IPS-20b (cell line): ENCODE measurements around the gene RBMX.
"Not testable (repeated sequence)": the region's sequence is repeated elsewhere in the genome, so short reads cannot be mapped to it uniquely, and the experiment has no call there.

Experiments used
- H3K27ac ChIP-seq: one replicate; pipeline ENCODE4 v1.5.1; 2013; ENCODE audit warnings: low read length
- H3K27me3 ChIP-seq: 2 replicates; pipeline ENCODE4 v1.6.1; 2013; ENCODE audit warnings: mild to moderate bottlenecking, low read length, inconsistent platforms; ENCODE audit not compliant: insufficient read depth
- H3K36me3 ChIP-seq: 2 replicates; pipeline ENCODE4 v1.6.1; 2013; ENCODE audit warnings: low read depth, mild to moderate bottlenecking, inconsistent platforms, low read length, moderate library complexity; ENCODE audit not compliant: insufficient read depth
- H3K4me1 ChIP-seq: 2 replicates; pipeline ENCODE4 v1.6.1; 2013; ENCODE audit warnings: mild to moderate bottlenecking, control low read depth, inconsistent platforms, low read length, moderate library complexity; ENCODE audit not compliant: insufficient read depth
- H3K4me3 ChIP-seq: 2 replicates; pipeline ENCODE4 v1.5.1; 2013; ENCODE audit warnings: mild to moderate bottlenecking, low read length, inconsistent platforms
- H3K9ac ChIP-seq: 2 replicates; pipeline ENCODE4 v1.6.1; 2013; ENCODE audit warnings: low read depth, mild to moderate bottlenecking, inconsistent platforms, low read length, moderate library complexity
- H3K9me3 ChIP-seq: 2 replicates; pipeline ENCODE4 v1.6.1; 2013; ENCODE audit warnings: mild to moderate bottlenecking, low read depth, low read length, inconsistent platforms; ENCODE audit not compliant: insufficient read depth

The RBMX gene

GRCh38 chrX:136873210-136873609 lies 7.3 kb downstream of the RBMX start:
- not testable (repeated sequence) for H3K27ac ChIP-seq, H3K9me3 ChIP-seq, H3K4me1 ChIP-seq, H3K27me3 ChIP-seq, H3K9ac ChIP-seq, H3K4me3 ChIP-seq
- peaks cover 99% of the 10 kb centered on the region for H3K36me3 ChIP-seq

- Histone ChIP-seq H3K9ac (no peak overlapping the region), H3K9me3 (no peaks in the 10 kb centered on the region), H3K27ac (no peak overlapping the region), H3K27me3 (no peaks in the 10 kb centered on the region), H3K4me3 (no peak overlapping the region), H3K4me1 (no peaks in the 10 kb centered on the region), H3K36me3 (peaks cover 99% of the 10 kb centered on the region)
Observed at GRCh38 chrX:136872091-136872700, 8.3 kb downstream of the RBMX start.

DNA sequence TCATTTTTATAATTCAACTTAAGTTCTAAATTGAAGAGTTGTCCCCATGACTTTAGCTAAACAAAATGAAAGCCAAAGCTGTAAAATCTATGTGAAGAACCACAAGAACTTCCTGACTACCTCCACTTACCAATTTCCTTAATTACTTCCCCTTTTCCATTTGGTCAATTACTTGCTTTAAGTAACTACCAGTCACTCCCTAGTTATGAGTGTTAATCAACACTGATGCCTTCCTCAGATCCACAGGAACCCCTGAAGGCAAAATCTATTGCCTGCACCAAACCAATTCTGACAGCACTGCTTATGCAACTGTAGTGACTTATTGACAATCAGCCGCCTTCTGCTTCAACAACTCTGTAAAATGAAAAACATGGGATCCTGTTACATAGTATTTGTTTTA lies 10.5 kb downstream of the RBMX start:
- H3K27me3 ChIP-seq: no peaks in the 10 kb centered on the region
- H3K4me1 ChIP-seq: no peaks in the 10 kb centered on the region
- no peak overlapping the region for H3K9ac ChIP-seq
- H3K36me3 ChIP-seq: peaks cover 89% of the 10 kb centered on the region
- H3K27ac ChIP-seq: no peak overlapping the region
- H3K9me3 ChIP-seq: no peaks in the 10 kb centered on the region
- H3K4me3 ChIP-seq: no peak overlapping the region

- Histone ChIP-seq H3K4me3 (no peak overlapping the region), H3K27ac (no peak overlapping the region), H3K27me3 (no peaks in the 10 kb centered on the region), H3K36me3 (peaks cover 81% of the 10 kb centered on the region), H3K9me3 (no peaks in the 10 kb centered on the region), H3K9ac (no peak overlapping the region), H3K4me1 (no peaks in the 10 kb centered on the region)
Observed at GRCh38 chrX:136868283-136869055, 12.1 kb downstream of the RBMX start.

DNA sequence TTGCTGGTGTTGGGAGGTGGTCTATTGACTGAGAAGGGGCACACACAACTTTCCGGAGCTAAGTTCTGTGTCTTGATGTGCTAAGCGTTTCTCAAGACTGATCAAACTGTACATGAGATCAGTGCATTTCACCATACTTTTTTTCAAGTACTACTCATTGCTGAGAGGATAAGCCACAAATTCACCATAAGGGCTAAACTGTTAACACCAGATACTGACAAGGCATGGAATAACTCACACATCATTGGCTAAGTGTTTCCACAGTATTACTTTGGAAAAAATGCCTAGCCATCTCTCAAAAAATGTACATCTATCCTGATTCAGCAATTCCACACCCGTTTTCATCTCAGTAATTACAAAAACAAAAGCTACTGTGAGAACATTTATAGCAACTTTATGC lies 13.0 kb downstream of the RBMX start:
- H3K27ac ChIP-seq: no peak overlapping the region
- no peak overlapping the region for H3K4me3 ChIP-seq
- H3K36me3 ChIP-seq: peaks cover 78% of the 10 kb centered on the region
- H3K4me1 ChIP-seq: no peaks in the 10 kb centered on the region
- no peaks in the 10 kb centered on the region for H3K9me3 ChIP-seq
- H3K27me3 ChIP-seq: no peaks in the 10 kb centered on the region
- no peak overlapping the region for H3K9ac ChIP-seq

DNA sequence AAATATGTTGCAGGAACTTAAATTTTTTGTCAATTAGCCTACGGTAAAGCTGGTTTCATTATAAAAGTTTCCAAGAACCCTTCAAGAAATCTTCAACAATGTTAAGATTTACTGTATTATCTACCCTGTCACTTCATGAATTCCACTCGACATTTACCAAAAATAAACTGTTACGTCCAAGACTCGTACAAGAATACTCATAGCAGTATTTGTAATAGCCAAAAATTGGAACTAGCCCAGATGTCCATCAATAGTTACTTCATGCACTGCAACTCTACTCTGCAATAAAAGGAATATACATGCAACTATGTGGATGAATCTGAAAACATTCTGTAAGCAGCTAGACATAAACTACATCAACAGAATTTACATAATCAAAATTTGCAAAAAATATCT lies 13.4 kb downstream of the RBMX start:
- H3K27ac ChIP-seq: no peak overlapping the region
- H3K9me3 ChIP-seq: no peaks in the 10 kb centered on the region
- H3K27me3 ChIP-seq: no peaks in the 10 kb centered on the region
- peaks cover 78% of the 10 kb centered on the region for H3K36me3 ChIP-seq
- H3K4me1 ChIP-seq: no peaks in the 10 kb centered on the region
- no peak overlapping the region for H3K4me3 ChIP-seq
- H3K9ac ChIP-seq: no peak overlapping the region

- Histone ChIP-seq H3K27ac (no peak overlapping the region), H3K9me3 (no peaks in the 10 kb centered on the region), H3K9ac (no peak overlapping the region), H3K4me1 (no peaks in the 10 kb centered on the region), H3K27me3 (no peaks in the 10 kb centered on the region), H3K36me3 (peaks cover 78% of the 10 kb centered on the region), H3K4me3 (no peak overlapping the region)
Observed at GRCh38 chrX:136866337-136867095, 14.0 kb downstream of the RBMX start.

DNA sequence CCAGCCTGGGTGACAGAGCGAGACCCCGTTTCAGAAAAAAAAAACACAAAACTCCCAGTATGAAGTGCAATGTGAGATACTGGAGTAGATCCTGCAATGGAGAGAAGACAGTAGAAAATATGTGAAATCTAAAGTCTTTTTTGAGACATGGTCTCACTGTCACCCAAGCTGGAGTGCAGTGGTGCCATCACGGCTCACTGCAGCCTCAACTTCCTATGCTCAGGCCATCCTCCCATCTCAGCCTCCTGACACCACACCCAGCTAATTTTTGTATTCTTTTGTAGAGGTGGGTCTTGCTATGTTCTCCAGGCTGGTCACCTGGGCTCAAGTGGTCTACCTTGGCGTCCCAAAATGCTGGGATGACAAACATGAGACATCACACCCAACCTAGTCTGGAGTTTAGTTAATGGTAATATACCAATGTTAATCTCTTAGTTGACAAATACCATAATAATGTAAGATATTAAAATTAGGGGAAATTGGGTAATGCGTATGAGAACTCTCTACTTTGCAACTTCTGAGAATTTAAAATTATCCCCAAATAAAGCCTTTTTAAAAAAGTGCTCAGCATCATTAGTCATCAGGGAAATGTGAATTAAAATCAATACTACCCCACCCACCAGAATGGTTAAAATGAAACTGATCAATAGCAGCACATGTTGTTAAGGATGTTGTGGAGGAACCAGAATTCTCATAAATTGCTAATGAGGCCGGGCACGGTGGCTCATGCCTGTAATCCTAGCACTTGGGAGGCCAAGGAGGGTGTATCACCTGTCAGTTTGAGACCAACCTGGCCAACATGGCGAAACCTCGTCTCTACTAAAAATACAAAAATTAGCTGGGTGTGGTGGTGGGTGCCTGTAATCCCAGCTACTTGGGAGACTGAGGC lies 15.0 kb downstream of the RBMX start:
- Histone ChIP-seq H3K4me1 (no peaks in the 10 kb centered on the region), H3K27ac (no peak overlapping the region), H3K27me3 (no peaks in the 10 kb centered on the region), H3K36me3 (peaks cover 77% of the 10 kb centered on the region), H3K9me3 (no peaks in the 10 kb centered on the region), H3K9ac (no peak overlapping the region), H3K4me3 (no peak overlapping the region)

DNA sequence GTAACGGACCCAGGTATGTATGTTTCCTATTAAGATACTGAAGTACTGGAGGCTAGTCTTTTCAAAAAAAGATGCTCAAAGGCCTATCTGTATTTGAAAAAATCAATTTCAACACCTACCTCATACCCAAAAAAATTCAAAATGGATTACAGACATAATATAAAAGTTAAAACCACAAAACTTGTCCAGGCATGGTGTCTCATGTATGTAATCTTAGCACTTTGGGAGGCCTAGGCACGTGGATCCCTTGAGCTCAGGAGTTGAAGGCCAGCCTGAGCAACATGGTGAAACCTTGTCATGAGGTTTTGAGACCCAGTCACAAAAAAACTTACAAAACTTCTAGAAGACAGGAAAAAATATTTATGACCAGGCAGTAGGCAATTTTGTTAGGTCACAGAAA lies 16.7 kb downstream of the RBMX start:
- H3K27me3 ChIP-seq: no peaks in the 10 kb centered on the region
- no peaks in the 10 kb centered on the region for H3K4me1 ChIP-seq
- no peak overlapping the region for H3K4me3 ChIP-seq
- no peaks in the 10 kb centered on the region for H3K9me3 ChIP-seq
- no peak overlapping the region for H3K27ac ChIP-seq
- H3K36me3 ChIP-seq: peaks cover 64% of the 10 kb centered on the region
- no peak overlapping the region for H3K9ac ChIP-seq

GRCh38 chrX:136862546-136862945 lies 18.0 kb downstream of the RBMX start:
- H3K9ac ChIP-seq: no peak overlapping the region
- H3K27me3 ChIP-seq: no peaks in the 10 kb centered on the region
- H3K4me1 ChIP-seq: no peaks in the 10 kb centered on the region
- no peak overlapping the region for H3K4me3 ChIP-seq
- H3K9me3 ChIP-seq: no peaks in the 10 kb centered on the region
- peaks cover 52% of the 10 kb centered on the region for H3K36me3 ChIP-seq
- H3K27ac ChIP-seq: no peak overlapping the region

DNA sequence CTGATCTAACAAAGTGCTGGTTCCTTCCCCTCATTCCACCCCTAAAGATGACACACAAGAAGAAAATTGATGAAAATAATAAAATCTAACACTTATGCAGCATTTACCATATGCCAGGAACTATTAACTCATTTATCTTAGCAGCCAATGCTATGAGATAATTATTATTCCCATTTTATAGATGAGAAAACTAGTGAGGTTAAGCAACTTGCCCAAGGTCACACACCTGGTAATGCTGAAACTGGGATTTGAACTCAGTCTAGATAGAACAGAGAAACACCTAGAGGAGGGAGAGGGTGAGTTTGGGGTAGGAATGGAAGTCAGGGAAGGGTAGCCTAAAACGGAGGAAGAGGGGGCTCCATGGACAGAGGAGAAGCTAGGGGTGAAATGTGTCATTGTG lies 18.6 kb downstream of the RBMX start:
- no peak overlapping the region for H3K27ac ChIP-seq
- H3K4me1 ChIP-seq: no peaks in the 10 kb centered on the region
- no peak overlapping the region for H3K4me3 ChIP-seq
- H3K36me3 ChIP-seq: peaks cover 45% of the 10 kb centered on the region
- H3K27me3 ChIP-seq: no peaks in the 10 kb centered on the region
- H3K9ac ChIP-seq: no peak overlapping the region
- no peaks in the 10 kb centered on the region for H3K9me3 ChIP-seq
